ENCODE data around the gene DUOX2. TPM values are rescaled to one million over a fixed set of nuclear protein-coding genes. Genes with fewer than 3 reads are reported as not detected.

DUOX2 gene
- total and polyA plus RNA-seq, 2 of the 8 experiments (the other 6 are each of a cell fraction or from before 2014, with no cell fraction given) = 0.08 TPM; not detected in 1

DNA sequence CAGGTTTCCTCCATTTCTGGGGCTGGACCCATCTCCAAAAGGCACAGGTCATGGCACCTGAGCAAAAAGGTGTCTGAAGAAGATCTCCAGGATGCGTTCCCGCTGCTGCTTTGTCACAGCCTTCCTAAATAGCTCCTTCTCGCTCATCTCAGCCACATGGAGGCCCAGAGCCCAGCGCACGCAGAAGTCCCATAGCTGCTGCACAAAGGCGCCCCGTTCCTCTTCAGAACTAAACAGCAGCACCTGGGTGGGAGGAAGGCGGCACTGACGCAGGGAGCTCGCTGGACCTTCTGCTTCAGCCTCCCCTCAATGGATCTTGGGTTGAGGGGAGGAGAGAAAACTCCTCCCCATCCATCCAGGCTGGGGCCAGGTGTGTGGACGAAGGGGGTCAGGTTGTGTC, 8.4 kb downstream of the DUOX2 start:
- Histone ChIP-seq H2AK5ac (ENCODE audit: low read depth, low read length) (no peak overlapping the region), H3K9me3 (ENCODE audit: insufficient read depth in 2 of 2, low read depth in 1 of 2, low read length in 1 of 2) (no peaks in the 10 kb centered on the region), H3K9ac (replicated peaks in 1 of 4; ENCODE audit: extremely low read depth in 1 of 4, low read depth in 3 of 4, low read length in 3 of 4) (no peak overlapping the region), H2BK20ac (ENCODE audit: low read length) (no peak overlapping the region), H2BK5ac (ENCODE audit: low read depth, low read length) (no peak overlapping the region), H3K79me1 (ENCODE audit: low read depth, low read length) (no peaks in the 10 kb centered on the region), H2BK12ac (ENCODE audit: low read depth, low read length) (no peak overlapping the region), H3K23me2 (ENCODE audit: low read depth, low read length) (no peaks in the 10 kb centered on the region; the same call in 1 of the 2 replicates), H3K14ac (ENCODE audit: insufficient read length) (no peak overlapping the region), H2AFZ (ENCODE audit: low read length) (no peak overlapping the region), H4K5ac (ENCODE audit: insufficient read length, low read depth, low read length) (no peak overlapping the region), H4K91ac (replicated peaks; ENCODE audit: insufficient read length, low read length) (no peak overlapping the region), H3K36me3 (ENCODE audit: control insufficient read depth in 2 of 4, insufficient read depth in 4 of 4, low read length in 3 of 4) (no peaks in the 10 kb centered on the region), H3K4ac (replicated peaks; ENCODE audit: insufficient read length, low read depth, low read length) (no peak overlapping the region), H4K8ac (ENCODE audit: extremely low read depth, insufficient read depth, low read length) (no peak overlapping the region), H3K27ac (ENCODE audit: low read depth, low read length) (no peak overlapping the region), H3K79me2 (ENCODE audit: control insufficient read depth in 1 of 2, insufficient read depth in 2 of 2, low read length in 2 of 2) (no peaks in the 10 kb centered on the region), H3K18ac (ENCODE audit: extremely low read depth, low read length) (no peak overlapping the region), H3K23ac (ENCODE audit: insufficient read length) (no peak overlapping the region), H3K27me3 (replicated peaks in 1 of 4; ENCODE audit: control insufficient read depth in 3 of 4, extremely low read depth in 1 of 4, insufficient read depth in 3 of 4, low read length in 3 of 4) (peaks cover 14 to 27% (median 22%) of the 10 kb centered on the region in 4 experiments), H2BK120ac (replicated peaks; ENCODE audit: low read depth, low read length) (no peak overlapping the region), H3K56ac (replicated peaks; ENCODE audit: insufficient read length, low read depth, low read length) (no peak overlapping the region), H4K20me1 (replicated peaks in 1 of 2; ENCODE audit: control insufficient read depth in 1 of 2, insufficient read depth in 2 of 2, low read length in 2 of 2) (peaks cover 0 to 2% of the 10 kb centered on the region in 2 experiments), H2BK15ac (ENCODE audit: low read length) (no peak overlapping the region), H3K4me1 (replicated peaks in 1 of 4; ENCODE audit: control insufficient read depth in 3 of 4, insufficient read depth in 4 of 4, low read length in 3 of 4) (peaks cover 0 to 10% (median 5%) of the 10 kb centered on the region in 4 experiments; a peak in 5 of 7 replicates), H3K4me3 (ENCODE audit: extremely low read depth in 1 of 4, insufficient read depth in 2 of 4, low read depth in 3 of 4, low read length in 4 of 4) (no peak overlapping the region), H3K4me2 (ENCODE audit: insufficient read depth in 1 of 2, low read depth in 2 of 2, low read length in 2 of 2) (no peak overlapping the region)
- WGBS, 2 experiments (ENCODE audit: extremely low coverage in 1 of 2, insufficient coverage in 1 of 2, insufficient read length in 1 of 2, insufficient replicate concordance in 2 of 2, low coverage in 1 of 2, low lambda C conversion rate in 2 of 2, missing lambda C conversion rate in 1 of 2) = 97% methylated on average over 11 of the region's 11 CpGs; no CpG with 5 or more reads in 1 of the 2 experiments
- TF ChIP-seq JUND (IDR thresholded peaks at IDR 0.05; ENCODE audit: low read length) = no peak
- no peak for TF ChIP-seq BRCA1 (IDR thresholded peaks at IDR 0.05; ENCODE audit: low read depth, low read length)
- no peak for TF ChIP-seq EGR1 (IDR thresholded peaks at IDR 0.05; ENCODE audit: borderline replicate concordance, low read depth, low read length)
- no peak for TF ChIP-seq SIRT6 (IDR thresholded peaks at IDR 0.05; ENCODE audit: low read length)
- TF ChIP-seq NRF1 (IDR thresholded peaks at IDR 0.05; ENCODE audit: low read depth, low read length) = no peak
- TF ChIP-seq NANOG (IDR thresholded peaks at IDR 0.05; ENCODE audit: insufficient read depth, low read depth, low read length, poor library complexity, severe bottlenecking) = no peak
- TF ChIP-seq RFX5 (IDR thresholded peaks at IDR 0.05; ENCODE audit: borderline replicate concordance, low read depth, low read length) = no peak
- TF ChIP-seq PHF8 (conservative IDR thresholded peaks at IDR 0.05; ENCODE audit: low read depth, low read length) = no peak
- TF ChIP-seq, protein P1, sequence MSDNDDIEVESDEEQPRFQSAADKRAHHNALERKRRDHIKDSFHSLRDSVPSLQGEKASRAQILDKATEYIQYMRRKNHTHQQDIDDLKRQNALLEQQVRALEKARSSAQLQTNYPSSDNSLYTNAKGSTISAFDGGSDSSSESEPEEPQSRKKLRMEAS (IDR thresholded peaks at IDR 0.05) = no peak
- TF ChIP-seq, protein P2, sequence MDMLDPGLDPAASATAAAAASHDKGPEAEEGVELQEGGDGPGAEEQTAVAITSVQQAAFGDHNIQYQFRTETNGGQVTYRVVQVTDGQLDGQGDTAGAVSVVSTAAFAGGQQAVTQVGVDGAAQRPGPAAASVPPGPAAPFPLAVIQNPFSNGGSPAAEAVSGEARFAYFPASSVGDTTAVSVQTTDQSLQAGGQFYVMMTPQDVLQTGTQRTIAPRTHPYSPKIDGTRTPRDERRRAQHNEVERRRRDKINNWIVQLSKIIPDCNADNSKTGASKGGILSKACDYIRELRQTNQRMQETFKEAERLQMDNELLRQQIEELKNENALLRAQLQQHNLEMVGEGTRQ (IDR thresholded peaks at IDR 0.05; ENCODE audit: low read length) = no peak
- no peak for TF ChIP-seq SAP30 (IDR thresholded peaks at IDR 0.05; ENCODE audit: insufficient read depth, insufficient replicate concordance, low read length)
- no peak for TF ChIP-seq TEAD4 (IDR thresholded peaks at IDR 0.05; ENCODE audit: low read depth, low read length)
- no peak for TF ChIP-seq CBX8 (IDR thresholded peaks at IDR 0.05; ENCODE audit: borderline replicate concordance, low read depth, low read length)
- ChIA-PET POLR2A (ENCODE audit: partially characterized antibody) (no interaction called here), CTCF (ENCODE audit: partially characterized antibody) (interaction anchor here (1.1 to 3.3 kb wide), 4 partner anchors 11 to 252 kb away, joined by 4 to 29 read pairs (median 5); no protein-coding TSS in a partner anchor)
- no peak for FAIRE-seq
- no peak for DNase-seq (ENCODE audit: low read depth in 1 of 2, low spot score in 2 of 2)
